IPS-NIHi7 (cell line): ENCODE results near the gene HELZ.

Source experiments
- DNase-seq: peaks from one replicate; pipeline ENCODE4 v3.0.0; 2012; ENCODE audit warnings: mixed read lengths; ENCODE audit errors: extremely low spot score

Gene HELZ

DNA sequence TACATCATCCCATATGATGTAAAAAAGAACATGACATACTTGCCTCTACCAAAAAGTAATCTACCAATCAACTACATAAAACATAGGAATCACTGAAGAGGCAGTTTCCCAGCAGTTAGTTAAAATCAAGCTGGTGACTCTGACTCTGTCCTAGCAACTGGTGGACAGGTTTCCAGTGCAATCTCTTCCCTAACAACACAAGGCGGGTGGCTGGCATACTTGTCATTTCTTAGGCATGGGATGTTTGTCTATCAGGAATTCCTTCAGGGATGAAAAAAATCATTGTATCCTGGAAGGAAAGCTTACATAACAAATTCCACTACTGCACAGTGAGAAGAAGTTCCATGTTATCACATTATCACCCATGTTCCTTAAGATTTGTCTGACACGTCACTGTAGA is 50.9 kb downstream of the HELZ start:
- peak; percentile 10 for DNase-seq

GRCh38 chr17:67187927-67188326 is 57.1 kb downstream of the HELZ start:
- no peak for DNase-seq

DNA sequence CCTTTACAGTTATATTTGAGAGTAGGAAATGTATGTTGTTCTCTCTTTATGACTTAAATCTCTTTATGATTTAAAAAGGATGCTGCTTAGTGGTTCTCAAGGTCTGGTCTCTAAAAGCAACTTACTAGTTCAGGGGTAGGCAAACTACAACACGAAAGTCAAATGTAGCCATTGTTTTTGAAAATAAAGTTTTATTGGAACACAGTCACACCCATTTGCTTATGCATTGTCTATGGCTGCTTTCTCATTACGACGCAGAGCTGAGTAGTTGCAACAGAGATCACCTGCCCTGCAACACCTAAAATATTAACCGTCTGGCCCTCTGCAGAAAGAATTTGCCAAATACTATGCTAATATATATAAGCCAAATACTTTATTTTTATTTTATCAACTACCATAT is 58.2 kb downstream of the HELZ start:
- DNase-seq, result no peak

DNA sequence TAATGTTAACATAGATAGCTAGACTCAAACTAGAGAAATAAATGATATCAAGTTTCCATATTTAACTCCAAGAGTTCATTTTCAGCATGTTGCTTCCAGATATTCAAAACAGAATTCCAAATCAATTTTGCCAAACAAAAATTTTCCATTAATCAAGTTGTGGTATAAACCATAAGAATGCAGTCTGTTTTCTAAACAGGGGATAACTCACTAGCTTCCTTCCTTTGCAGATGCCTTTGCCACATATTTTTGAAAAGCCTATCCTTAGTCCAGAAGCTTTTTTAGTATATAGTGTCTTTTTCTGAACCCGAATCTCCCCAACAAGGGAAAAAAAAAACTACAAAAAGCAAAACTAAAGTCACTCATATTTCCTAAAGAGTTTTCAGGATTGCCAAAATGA is 61.5 kb downstream of the HELZ start:
- DNase-seq, result no peak

- DNase-seq, result no peak
These were observed 63.2 kb downstream of the HELZ start for GRCh38 chr17:67181825-67182224.

DNA sequence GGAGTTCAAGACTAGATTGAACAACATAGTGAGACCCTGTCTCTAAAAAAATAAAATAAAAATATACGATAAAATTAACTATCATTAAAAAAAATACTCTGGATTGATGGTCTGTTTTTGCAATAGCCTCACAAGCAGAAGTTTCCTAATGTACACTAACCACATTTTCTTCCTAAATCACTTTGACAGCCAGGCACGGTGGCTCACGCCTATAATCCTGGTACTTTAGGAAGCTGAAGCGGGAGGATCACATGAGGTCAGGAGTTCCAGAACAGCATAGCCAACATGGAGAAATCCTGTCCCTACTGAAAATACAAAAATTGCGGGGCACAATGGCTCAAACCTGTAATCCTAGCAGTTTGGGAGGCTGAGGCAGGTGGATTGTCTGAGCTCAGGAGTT is 64.7 kb downstream of the HELZ start:
- no peak for DNase-seq

- DNase-seq, result no peak
These were observed 66.4 kb downstream of the HELZ start for GRCh38 chr17:67178555-67178954.

DNA sequence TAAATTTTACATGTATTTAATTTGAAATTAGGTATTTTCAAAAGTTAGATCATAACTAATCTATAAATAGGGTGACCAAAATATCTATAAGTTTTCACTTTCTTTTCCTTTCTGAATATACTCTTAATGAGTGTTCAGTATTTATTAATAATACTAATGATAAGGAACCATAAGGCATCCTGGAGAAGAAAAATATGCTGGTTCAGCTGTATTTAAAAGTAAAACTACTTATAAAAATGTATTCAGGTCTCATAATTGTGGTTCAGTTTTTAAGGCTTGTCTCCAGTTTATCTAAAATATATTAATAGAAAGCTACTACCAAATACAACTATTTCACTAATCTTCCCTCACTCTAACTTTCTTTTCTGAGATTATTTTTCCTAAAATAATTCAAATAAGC is 67.3 kb downstream of the HELZ start:
- DNase-seq, result no peak

GRCh38 chr17:67174190-67174589 is 70.8 kb downstream of the HELZ start:
- no peak for DNase-seq

DNA sequence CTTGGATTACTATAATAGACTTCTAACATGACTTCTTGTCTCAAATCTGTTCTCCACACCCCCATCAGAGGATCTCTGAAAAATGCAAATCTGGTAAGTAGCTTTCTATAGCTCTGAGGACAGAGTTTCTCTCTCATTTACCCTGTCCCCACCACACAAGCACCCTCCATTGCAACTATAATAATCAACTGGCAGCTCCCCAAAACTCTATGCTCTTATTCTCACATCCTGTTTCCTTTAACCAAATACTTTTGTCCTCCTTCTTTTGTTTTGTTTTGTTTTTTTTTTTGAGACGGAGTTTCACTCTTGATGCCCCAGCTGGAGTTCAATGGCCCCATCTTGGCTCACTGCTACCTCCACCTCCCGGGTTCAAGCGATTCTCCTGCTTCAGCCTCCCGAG is 73.4 kb downstream of the HELZ start:
- DNase-seq, result no peak

GRCh38 chr17:67168496-67168895 is 76.5 kb downstream of the HELZ start:
- no peak for DNase-seq

GRCh38 chr17:67165201-67165600 is 79.8 kb downstream of the HELZ start:
- DNase-seq, result no peak

DNA sequence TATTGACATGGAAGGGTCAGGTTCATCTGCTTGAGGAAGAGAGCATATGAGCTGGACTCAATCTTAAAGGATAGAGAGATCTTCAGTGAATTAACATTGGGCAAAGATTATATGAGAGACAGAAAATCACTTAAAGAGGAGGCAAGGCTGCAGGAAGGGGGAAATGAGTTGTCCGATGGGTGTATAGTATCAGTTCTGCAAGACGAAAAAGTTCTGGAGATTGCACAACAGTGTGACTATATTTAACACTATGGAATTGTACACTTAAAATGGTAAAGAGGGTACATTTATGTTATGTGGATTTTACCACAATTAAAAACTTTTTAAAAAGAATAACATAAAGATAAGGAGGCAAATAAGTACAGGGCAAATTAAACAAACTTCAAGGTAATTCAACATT is 80.7 kb downstream of the HELZ start:
- DNase-seq, result no peak

DNA sequence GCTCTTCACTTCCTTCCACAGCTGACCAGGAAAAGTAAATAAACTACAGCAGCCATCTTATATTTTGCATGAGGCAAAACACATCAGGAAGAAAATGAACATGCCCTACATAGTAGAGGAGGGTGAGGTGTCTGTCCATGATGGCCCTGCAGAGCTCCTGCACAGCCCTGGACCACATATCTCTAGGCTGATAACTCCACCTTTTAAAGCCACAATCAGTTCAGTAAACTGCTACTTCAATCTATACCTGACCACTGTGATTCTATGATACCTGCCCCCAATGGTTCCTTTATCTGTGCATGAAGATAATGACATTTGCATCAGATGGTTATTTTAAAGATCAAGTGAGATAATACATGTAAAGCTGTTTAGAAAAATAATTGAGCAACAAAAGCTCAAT is 82.2 kb downstream of the HELZ start:
- no peak for DNase-seq

DNA sequence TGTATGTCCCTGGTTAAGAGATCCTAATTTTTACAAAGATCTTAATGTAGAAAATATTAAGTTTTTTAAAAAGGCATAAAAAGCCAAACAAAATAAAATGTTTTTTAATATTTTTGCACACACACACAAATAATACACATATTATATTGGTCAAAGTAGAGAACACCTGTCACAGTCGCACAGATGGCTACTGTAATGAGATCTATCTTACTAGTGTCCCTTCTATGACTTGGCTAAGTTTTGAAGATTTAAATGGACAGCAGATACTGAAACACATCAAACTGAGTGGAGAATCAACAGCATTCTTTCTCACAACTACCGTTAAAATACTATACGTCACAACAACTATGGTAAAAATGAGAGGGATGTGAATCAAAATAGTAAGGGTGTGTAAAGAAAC is 83.4 kb downstream of the HELZ start:
- DNase-seq, result no peak

- DNase-seq, result no peak
These were observed 84.2 kb downstream of the HELZ start for GRCh38 chr17:67160791-67161190.

DNA sequence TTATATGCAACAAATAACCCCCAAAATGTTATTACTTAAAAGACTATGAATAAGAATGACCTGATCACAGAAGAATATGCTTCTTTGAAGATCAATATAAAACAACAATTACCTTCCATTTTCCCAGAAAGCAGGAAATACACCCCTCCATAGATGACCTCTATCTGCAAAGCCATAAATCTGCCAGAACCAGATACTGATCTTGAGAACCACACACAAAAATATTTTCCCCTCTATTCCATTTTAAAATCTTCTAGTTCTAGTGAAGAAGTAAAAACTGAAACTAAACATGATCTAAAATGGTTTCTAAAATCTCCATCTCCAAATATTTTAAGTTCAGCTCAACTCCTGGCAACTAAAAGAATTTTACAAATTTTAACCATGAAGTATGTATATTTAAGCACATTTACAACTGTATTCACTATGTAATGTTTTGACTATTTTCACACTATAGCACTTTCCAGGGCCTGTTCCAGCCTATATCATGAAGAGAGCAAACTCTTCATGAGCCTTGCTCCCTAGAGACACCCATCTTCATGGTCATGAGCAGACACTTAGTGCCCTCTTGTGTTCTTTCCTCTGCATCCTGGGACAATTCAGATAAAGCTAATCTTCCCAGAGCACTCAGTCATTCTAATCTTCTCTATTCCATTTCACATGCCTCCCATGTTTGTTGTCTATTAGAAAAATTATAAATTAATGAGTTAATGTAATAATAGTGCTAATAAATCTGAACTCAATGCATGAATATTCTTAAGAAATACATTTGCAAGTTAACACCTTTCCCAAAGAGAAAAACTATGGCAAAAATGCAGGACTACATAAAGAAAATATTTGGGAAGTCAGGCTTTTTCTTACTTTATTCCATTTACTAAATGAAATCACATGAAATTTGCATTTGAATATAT is 87.0 kb downstream of the HELZ start:
- peak; percentile 40 for DNase-seq

- DNase-seq, result no peak
These were observed 88.5 kb downstream of the HELZ start for GRCh38 chr17:67156269-67157199.

DNA sequence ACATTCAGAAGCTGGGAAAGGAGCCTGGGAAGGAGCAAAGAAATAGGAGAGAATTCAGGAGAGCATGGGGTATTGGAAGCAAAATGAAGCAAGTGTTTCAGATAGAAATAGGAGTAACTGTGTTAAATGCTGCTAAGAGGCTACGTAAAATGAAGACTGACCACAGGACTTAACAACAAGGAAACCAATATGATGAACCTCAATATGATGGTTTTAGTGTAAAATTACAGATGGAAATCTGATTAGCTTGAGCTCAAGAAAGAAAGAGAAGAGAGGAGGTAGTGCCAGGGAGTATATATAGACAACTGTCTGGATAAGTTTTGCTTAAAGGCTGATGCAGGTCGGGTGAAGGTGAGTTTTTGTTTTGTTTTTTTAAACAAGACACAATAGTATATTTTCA is 92.2 kb downstream of the HELZ start:
- DNase-seq, result no peak

- no peak for DNase-seq
These were observed 93.3 kb downstream of the HELZ start for GRCh38 chr17:67151717-67152116.

DNA sequence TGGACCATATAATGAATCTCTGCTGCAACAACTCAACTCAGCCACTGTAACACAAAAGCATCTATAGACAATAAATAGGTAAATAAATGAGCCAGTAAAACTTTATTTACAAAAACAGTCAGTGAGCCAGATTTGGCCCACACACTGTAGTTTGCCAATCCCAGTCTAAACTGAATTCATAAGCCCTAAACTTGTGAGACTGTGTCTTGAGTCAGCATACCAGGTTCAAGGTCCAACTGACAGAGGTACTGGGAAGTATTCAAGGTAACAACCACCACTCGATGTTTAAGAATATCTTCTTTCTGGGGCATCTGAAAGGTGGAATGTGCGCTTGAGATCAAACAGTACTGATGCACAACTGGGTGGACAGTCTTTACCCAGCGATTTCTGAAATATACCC is 94.2 kb downstream of the HELZ start:
- DNase-seq, result no peak

- DNase-seq, result no peak
These were observed 96.6 kb downstream of the HELZ start for GRCh38 chr17:67148352-67148751.
